ENCODE measurements around the gene CHAC1.

The CHAC1 gene

GRCh38 chr15:40952901-40953712 lies at the start of gene CHAC1:
Gene CHAC1 (plus strand): TSS chr15:40953471. CDS start chr15:40953584, 113 bp downstream.
- H3K4me3 ChIP-seq (ENCODE audit: low read depth, low read length) = peak within 1 kb of the TSS; percentile 88
- TF ChIP-seq CTCF (conservative IDR thresholded peaks at IDR 0.05; ENCODE audit: low read depth, low read length) = no peak
- DNase-seq (ENCODE audit: low read depth) = peak; percentile 97

GRCh38 chr15:40904552-40905201 lies 48.6 kb upstream of the CHAC1 start:
- H3K4me3 ChIP-seq (ENCODE audit: low read depth, low read length) = no peak overlapping the region
- TF ChIP-seq CTCF (conservative IDR thresholded peaks at IDR 0.05; ENCODE audit: low read depth, low read length) = no peak
- no peak for DNase-seq (ENCODE audit: low read depth)

- peak; percentile 70 for DNase-seq (ENCODE audit: low read depth)
- H3K4me3 ChIP-seq (ENCODE audit: low read depth, low read length) = peak overlapping the region; percentile 55
- TF ChIP-seq CTCF (conservative IDR thresholded peaks at IDR 0.05; ENCODE audit: low read depth, low read length) = peak; percentile 75
These were observed 46.9 kb upstream of the CHAC1 start for GRCh38 chr15:40906091-40906990.

GRCh38 chr15:40906991-40907802 lies 46.1 kb upstream of the CHAC1 start:
- no peak for TF ChIP-seq CTCF (conservative IDR thresholded peaks at IDR 0.05; ENCODE audit: low read depth, low read length)
- DNase-seq (ENCODE audit: low read depth) = peak; percentile 24
- H3K4me3 ChIP-seq (ENCODE audit: low read depth, low read length) = peak overlapping the region; percentile 55

GRCh38 chr15:40908095-40908494 lies 45.2 kb upstream of the CHAC1 start:
- no peak overlapping the region for H3K4me3 ChIP-seq (ENCODE audit: low read depth, low read length)
- no peak for DNase-seq (ENCODE audit: low read depth)
- TF ChIP-seq CTCF (conservative IDR thresholded peaks at IDR 0.05; ENCODE audit: low read depth, low read length) = no peak
